Activated T-cell treated with anti-CD3 and anti-CD28 coated beads, Interleukin-2, amount 50 U/mL, for 72 hours (primary cell): Measurements from ENCODE around the gene PRPF31. TPM values are rescaled to one million over a fixed set of nuclear protein-coding genes. Genes with fewer than 3 reads are reported as not detected.
A peak's percentile ranks its signal among the peaks of the same experiment; 100 is the strongest.
"Not testable (repeated sequence)": the region's sequence is repeated elsewhere in the genome, so short reads cannot be mapped to it uniquely, and the experiment has no call there.

ENCODE experiments used
- ATAC-seq, 2 donors: fragments of 150-1000 bp; cut with Tn5 transposase; replicated peaks in 1 of 2; 2 replicates each; pipeline ENCODE4 v1.10.0; 2021; ENCODE audit warnings: moderate library complexity in 2 of 2, mild to moderate bottlenecking in 1 of 2
- DNase-seq, 2 donors: peaks; one replicate each; pipeline ENCODE4 v3.0.0; 2021 to 2022; ENCODE audit warnings: mixed read lengths in 1 of 2
- H3K27ac Mint-ChIP-seq: one replicate; pipeline ENCODE4 v1.8.0; 2022; ENCODE audit warnings: mild to moderate bottlenecking, moderate library complexity, mixed read lengths
- H3K27me3 Mint-ChIP-seq: one replicate; pipeline ENCODE4 v1.8.0; 2022; ENCODE audit warnings: low read depth, mixed read lengths
- H3K36me3 Mint-ChIP-seq, 2 donors: one replicate each; pipeline ENCODE4 v1.8.0; 2022; ENCODE audit warnings: mixed read lengths in 2 of 2, mild to moderate bottlenecking in 1 of 2; ENCODE audit not compliant: insufficient read depth in 2 of 2
- H3K4me1 Mint-ChIP-seq: one replicate; pipeline ENCODE4 v1.8.0; 2022; ENCODE audit warnings: low read depth, mixed read lengths
- H3K4me3 Mint-ChIP-seq, 2 donors: one replicate each; pipeline ENCODE4 v1.8.0; 2022; ENCODE audit warnings: mild to moderate bottlenecking in 2 of 2, mixed read lengths in 2 of 2, moderate library complexity in 2 of 2
- H3K9me3 Mint-ChIP-seq, 2 donors: one replicate each; pipeline ENCODE4 v1.8.0; 2022; ENCODE audit warnings: mixed read lengths in 2 of 2
- total RNA-seq, 2 donors: library from RNA; stranded (reverse); gene quantifications; one replicate each; pipeline ENCODE4 v1.2.3, GENCODE V29; 2022

Gene PRPF31, protein sequence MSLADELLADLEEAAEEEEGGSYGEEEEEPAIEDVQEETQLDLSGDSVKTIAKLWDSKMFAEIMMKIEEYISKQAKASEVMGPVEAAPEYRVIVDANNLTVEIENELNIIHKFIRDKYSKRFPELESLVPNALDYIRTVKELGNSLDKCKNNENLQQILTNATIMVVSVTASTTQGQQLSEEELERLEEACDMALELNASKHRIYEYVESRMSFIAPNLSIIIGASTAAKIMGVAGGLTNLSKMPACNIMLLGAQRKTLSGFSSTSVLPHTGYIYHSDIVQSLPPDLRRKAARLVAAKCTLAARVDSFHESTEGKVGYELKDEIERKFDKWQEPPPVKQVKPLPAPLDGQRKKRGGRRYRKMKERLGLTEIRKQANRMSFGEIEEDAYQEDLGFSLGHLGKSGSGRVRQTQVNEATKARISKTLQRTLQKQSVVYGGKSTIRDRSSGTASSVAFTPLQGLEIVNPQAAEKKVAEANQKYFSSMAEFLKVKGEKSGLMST
- 10 to 100 TPM; 55.0 to 55.6 TPM for total RNA-seq

DNA sequence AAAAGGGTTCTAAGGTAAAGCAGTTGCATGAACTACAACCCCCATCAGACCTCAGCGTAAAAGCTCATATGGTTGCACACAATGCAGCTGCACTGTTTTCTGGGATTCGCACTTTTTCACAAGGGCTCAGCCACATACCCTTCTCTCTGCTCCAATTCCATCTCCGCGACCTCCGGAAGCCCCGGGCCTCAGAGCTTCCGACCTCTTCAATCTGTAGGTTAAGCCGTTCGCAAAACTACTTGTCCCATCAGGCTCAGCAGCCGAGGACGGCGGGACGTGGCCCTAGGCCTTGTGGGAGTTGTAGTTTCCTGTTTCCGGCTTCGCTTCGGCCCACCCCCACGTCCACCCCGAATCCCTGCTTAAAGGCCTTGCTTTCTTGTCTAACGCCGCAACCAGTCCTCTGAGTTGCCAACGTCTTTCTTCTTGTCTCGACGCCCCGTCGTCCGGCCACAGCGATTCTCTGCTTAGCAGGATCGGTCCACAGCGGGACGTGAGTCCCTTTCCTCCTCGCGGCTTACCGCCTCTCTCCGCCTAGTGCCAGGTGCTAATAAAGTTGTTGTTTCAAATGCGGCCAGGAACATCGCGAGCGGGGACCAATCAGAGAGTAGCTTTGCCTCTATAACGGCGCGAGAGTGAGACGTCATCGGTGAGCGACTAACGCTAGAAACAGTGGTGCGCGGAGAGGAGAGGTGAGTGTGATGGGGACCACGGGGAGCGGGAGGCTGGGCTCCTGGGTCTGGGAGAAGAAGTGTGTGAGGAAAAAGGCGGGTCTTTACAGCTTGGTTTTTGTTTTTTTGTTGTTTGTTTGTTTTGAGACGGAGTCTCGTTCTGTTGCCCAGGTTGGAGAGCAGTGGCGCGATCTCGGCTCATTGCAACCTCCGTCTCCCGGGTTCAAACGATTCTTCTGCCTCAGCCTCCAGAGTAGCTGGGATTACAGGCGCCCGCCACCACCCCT is at the start of gene PRPF31, which contains the start of gene TFPT:
TSS of gene PRPF31 (plus strand) at position 646 of the 955 bp plus-strand sequence. CDS start 2,525 bp downstream, outside the sequence.
TSS of gene TFPT (minus strand) at position 549 of the 955 bp plus-strand sequence. CDS start at position 161, 388 bp downstream.
- Mint-ChIP-seq H3K4me1 (peaks cover 41% of the 10 kb centered on the region), H3K36me3 (peaks cover 6 to 10% of the 10 kb centered on the region in 2 donors), H3K27me3 (no peaks in the 10 kb centered on the region), H3K27ac (peak within 1 kb of the TSS; percentile 81), H3K9me3 (no peaks in the 10 kb centered on the region), H3K4me3 (peak within 1 kb of the TSS; percentile 85 to 97)
- peak; percentile 92 to 96 for ATAC-seq
- DNase-seq, result peak; percentile 92 to 95

GRCh38 chr19:54069470-54069869 is 46.1 kb upstream of the PRPF31 start:
- Mint-ChIP-seq H3K36me3 (no peaks in the 10 kb centered on the region), H3K9me3 (no peaks in the 10 kb centered on the region), H3K27me3 (peaks cover 12% of the 10 kb centered on the region), H3K4me3 (no peak overlapping the region), H3K27ac (no peak overlapping the region), H3K4me1 (no peaks in the 10 kb centered on the region)
- no peak for DNase-seq
- ATAC-seq, result no peak

GRCh38 chr19:54073829-54074228 is 41.7 kb upstream of the PRPF31 start:
- H3K27ac Mint-ChIP-seq, result no peak overlapping the region
- DNase-seq (no peak), ATAC-seq (no peak)
- no peaks in the 10 kb centered on the region for H3K27me3 Mint-ChIP-seq
- no peaks in the 10 kb centered on the region for H3K36me3 Mint-ChIP-seq
- no peak overlapping the region for H3K4me3 Mint-ChIP-seq
- no peaks in the 10 kb centered on the region for H3K4me1 Mint-ChIP-seq
- no peaks in the 10 kb centered on the region for H3K9me3 Mint-ChIP-seq

- DNase-seq, result no peak
- Mint-ChIP-seq H3K36me3 (peaks cover 1 to 4% of the 10 kb centered on the region in 2 donors), H3K4me1 (no peaks in the 10 kb centered on the region)
Observed at GRCh38 chr19:54074851-54075250, 40.7 kb upstream of the PRPF31 start.

GRCh38 chr19:54077334-54077733 is 38.2 kb upstream of the PRPF31 start:
- Mint-ChIP-seq H3K4me3 (no peak overlapping the region), H3K36me3 (peaks cover 4 to 6% of the 10 kb centered on the region in 2 donors), H3K9me3 (peaks cover 0 to 4% of the 10 kb centered on the region in 2 donors), H3K27ac (no peak overlapping the region), H3K4me1 (no peaks in the 10 kb centered on the region), H3K27me3 (no peaks in the 10 kb centered on the region)
- DNase-seq (no peak), ATAC-seq (no peak)

More at GRCh38 chr19:54074851-54075250, 40.7 kb upstream of the PRPF31 start:
- Mint-ChIP-seq H3K9me3 (peaks cover 0 to 1% of the 10 kb centered on the region in 2 donors), H3K27me3 (no peaks in the 10 kb centered on the region), H3K4me3 (no peak overlapping the region), H3K27ac (no peak overlapping the region)
- no peak for ATAC-seq

- Mint-ChIP-seq H3K4me3 (no peak within 1 kb of the TSS), H3K27ac (no peak within 1 kb of the TSS), H3K36me3 (peaks cover 8% of the 10 kb centered on the region in 2 donors), H3K27me3 (no peaks in the 10 kb centered on the region), H3K9me3 (peaks cover 4 to 8% of the 10 kb centered on the region in 2 donors), H3K4me1 (no peaks in the 10 kb centered on the region)
- ATAC-seq, result no peak
- DNase-seq, result no peak
Observed at GRCh38 chr19:54081032-54081431, 34.5 kb upstream of the PRPF31 start, which contains the start of gene TARM1. TSS of gene TARM1 (minus strand) at chr19:54081365. CDS start at chr19:54081340, 25 bp downstream.

DNA sequence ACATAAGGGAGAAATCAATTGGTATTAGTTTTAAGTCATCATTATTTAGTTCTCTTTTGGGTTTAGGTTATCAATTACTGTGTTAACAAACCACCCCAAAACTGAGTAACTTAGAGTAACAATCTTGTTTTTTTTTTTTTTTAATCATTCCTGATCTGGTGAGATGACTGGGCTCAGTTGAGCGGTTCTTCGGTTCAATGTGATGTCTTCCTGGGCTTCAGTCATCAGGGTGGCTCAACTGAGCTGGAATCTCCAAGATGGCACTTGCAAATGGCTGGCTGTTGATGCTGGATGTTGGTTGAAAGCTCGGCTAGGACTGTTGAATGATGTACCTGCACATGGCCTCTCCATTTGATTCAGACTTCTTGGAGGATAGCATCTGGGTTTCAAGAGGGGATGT is 31.1 kb upstream of the PRPF31 start:
- Mint-ChIP-seq H3K27ac (no peak overlapping the region), H3K36me3 (peaks cover 8% of the 10 kb centered on the region in 2 donors), H3K27me3 (no peaks in the 10 kb centered on the region), H3K9me3 (peaks cover 4 to 8% of the 10 kb centered on the region in 2 donors), H3K4me1 (no peaks in the 10 kb centered on the region), H3K4me3 (no peak overlapping the region)
- DNase-seq, result no peak
- no peak for ATAC-seq

DNA sequence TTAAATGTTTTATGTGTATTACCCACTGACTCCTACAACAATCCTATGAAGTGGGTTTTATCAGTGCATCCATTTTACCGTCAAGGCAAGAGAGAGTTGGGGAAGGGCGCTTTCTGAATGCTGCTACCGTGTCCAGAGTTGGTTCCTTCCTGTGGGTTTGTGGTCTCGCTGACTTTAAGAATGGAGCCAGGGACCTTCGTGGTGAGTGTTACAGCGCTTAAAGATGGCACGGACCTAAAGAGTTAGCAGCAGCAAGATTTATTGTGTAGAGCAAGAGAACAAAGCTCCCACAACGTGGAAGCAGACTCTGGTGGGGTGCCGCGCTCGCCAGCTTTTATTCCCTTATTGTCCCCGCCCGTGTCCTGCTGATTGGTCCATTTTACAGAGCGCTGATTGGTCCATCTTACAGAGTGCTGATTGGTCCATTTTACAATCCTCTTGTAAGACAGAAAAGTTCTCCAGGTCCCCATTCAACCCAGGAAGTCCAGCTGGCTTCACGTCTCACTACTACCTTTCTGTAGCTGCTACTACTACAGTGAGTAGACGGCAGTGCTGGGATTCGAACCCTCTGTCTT is 21.0 kb upstream of the PRPF31 start:
- H3K4me3 Mint-ChIP-seq, result peak overlapping the region in 1 of 2 donors; percentile 14

GRCh38 chr19:54095136-54095858 is 20.3 kb upstream of the PRPF31 start:
- H3K4me3 Mint-ChIP-seq, result peak overlapping the region; percentile 79 to 85
- H3K27ac Mint-ChIP-seq, result no peak overlapping the region
- no peak for ATAC-seq
- peaks cover 11% of the 10 kb centered on the region for H3K4me1 Mint-ChIP-seq
- peaks cover 0 to 4% of the 10 kb centered on the region in 2 donors for H3K36me3 Mint-ChIP-seq
- no peaks in the 10 kb centered on the region for H3K9me3 Mint-ChIP-seq
- no peak for DNase-seq
- peaks cover 22% of the 10 kb centered on the region for H3K27me3 Mint-ChIP-seq

More for the DNA sequence above, 21.0 kb upstream of the PRPF31 start:
- ATAC-seq (no peak), DNase-seq (no peak)
- Mint-ChIP-seq H3K27me3 (peaks cover 22% of the 10 kb centered on the region), H3K4me1 (peaks cover 11% of the 10 kb centered on the region), H3K36me3 (peaks cover 0 to 4% of the 10 kb centered on the region in 2 donors), H3K9me3 (no peaks in the 10 kb centered on the region), H3K27ac (no peak overlapping the region)

DNA sequence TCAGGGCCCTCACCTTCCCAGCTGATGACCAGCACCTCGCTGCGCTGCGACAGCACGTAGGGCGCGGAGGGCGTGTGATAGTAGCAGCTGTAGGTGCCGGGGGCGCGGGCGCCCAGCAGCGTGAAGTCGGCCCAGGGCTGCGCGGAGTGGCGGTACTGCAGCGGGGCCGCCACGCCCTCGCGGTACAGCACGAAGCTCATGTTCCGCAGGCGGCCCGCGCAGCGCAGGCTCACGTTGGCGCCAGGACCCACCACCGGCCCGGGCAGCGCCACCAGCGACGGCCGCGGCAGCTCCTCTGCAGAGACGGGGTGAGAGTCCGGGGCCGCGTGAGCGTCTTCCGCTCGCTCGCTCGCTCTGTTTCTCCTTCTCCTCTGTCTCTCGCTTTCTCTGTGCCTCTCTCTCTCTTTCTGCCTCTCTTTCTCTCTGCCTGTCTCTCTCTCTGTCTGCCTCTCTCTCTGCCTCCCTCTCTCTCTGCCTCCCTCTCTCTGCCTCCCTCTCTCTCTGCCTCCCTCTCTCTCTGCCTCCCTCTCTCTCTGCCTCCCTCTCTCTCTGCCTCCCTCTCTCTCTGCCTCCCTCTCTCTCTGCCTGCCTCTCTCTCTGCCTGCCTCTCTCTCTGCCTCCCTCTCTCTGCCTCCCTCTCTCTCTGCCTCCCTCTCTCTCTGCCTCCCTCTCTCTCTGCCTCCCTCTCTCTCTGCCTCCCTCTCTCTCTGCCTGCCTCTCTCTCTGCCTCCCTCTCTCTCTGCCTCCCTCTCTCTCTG is 19.5 kb upstream of the PRPF31 start:
- DNase-seq (peak; percentile 58 to 61), ATAC-seq (peak; percentile 83 to 88)
- not testable (repeated sequence) for H3K36me3 Mint-ChIP-seq, H3K9me3 Mint-ChIP-seq
- Mint-ChIP-seq H3K4me3 (peak overlapping the region; percentile 79 to 85), H3K4me1 (peaks cover 14% of the 10 kb centered on the region), H3K27me3 (peaks cover 22% of the 10 kb centered on the region), H3K27ac (peak overlapping the region; percentile 56)

GRCh38 chr19:54096617-54097106 is 18.9 kb upstream of the PRPF31 start:
- peaks cover 17% of the 10 kb centered on the region for H3K4me1 Mint-ChIP-seq
- ATAC-seq (peak; percentile 49 to 66), DNase-seq (no peak)
- peaks cover 22% of the 10 kb centered on the region for H3K27me3 Mint-ChIP-seq
- peaks cover 0 to 4% of the 10 kb centered on the region in 2 donors for H3K36me3 Mint-ChIP-seq
- no peaks in the 10 kb centered on the region for H3K9me3 Mint-ChIP-seq
- peak overlapping the region; percentile 6 for H3K27ac Mint-ChIP-seq
- peak overlapping the region; percentile 72 to 85 for H3K4me3 Mint-ChIP-seq
